ENCODE measurements around the gene STRA6. TPM values are rescaled to one million over a fixed set of nuclear protein-coding genes. Genes with fewer than 3 reads are reported as not detected.

Gene STRA6
- polyA plus RNA-seq, 2 of the 4 experiments (the other 2 are of a cell fraction) = 35.0 to 70.2 TPM

- no peak for TF ChIP-seq ZNF302 (CRISPR knock-in tag; IDR thresholded peaks at IDR 0.05)
- peak; percentile 38; the same call in 2 of the 3 replicates for TF ChIP-seq CTCF (IDR thresholded peaks at IDR 0.05)
- no peak for TF ChIP-seq HOXB5 (CRISPR knock-in tag; IDR thresholded peaks at IDR 0.05)
- peak; percentile 63 for TF ChIP-seq GATA3 (IDR thresholded peaks at IDR 0.05; ENCODE audit: borderline replicate concordance)
- TF ChIP-seq, protein P1, sequence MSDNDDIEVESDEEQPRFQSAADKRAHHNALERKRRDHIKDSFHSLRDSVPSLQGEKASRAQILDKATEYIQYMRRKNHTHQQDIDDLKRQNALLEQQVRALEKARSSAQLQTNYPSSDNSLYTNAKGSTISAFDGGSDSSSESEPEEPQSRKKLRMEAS (IDR thresholded peaks at IDR 0.05) = peak; percentile 84
- TF ChIP-seq CBX2 (IDR thresholded peaks at IDR 0.05; ENCODE audit: borderline replicate concordance, low read depth) = no peak
These were observed 37.5 kb upstream of the STRA6 start (continued) for GRCh38 chr15:74240002-74240568.

DNA sequence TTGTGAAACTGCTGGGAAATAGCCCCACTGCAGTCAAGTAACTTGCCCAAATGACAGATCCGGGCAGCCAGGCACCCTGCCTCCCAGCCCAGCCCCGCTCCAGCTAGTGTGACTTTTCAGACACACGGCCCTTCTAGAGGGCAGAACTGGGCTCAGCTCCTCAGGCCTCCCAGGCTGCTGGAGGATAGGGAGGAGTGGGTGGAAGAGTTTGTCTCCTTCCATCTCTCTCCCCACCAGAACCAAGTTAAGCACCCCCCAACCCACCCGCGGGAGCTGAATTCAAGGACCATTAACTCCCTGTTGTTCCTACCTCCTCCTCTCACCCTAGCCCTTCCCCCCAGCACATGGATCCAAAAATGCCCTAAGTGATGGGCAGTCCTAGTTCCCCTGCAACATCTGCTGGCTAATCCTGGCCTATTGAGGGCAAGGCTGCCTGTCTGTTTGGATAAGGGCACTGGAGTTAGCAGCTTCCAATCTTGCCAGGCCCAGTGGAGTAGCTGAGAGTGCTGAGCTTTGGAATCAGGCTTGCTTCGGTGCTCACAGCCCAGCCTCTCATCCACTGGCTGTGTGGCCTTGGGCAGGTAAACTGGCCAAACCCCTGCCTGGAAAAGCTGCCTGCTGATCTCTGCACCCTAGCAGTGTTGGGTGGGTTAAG is 36.6 kb upstream of the STRA6 start:
- POLR2A ChIA-PET = no interaction called here
- Histone ChIP-seq H3K27ac (peak overlapping the region; percentile 79 to 85), H3K4me3 (no peak overlapping the region), H3K4me2 (peak overlapping the region; percentile 69), H3K9me3 (no peaks in the 10 kb centered on the region), H3K4me1 (peaks cover 59% of the 10 kb centered on the region)
- DNase-seq (ENCODE audit: low read depth in 1 of 2, low spot score in 1 of 2) (no peak), ATAC-seq (peak in 1 of 2 experiments; percentile 2; a peak in 2 of 6 replicates), FAIRE-seq (no peak)
- TF ChIP-seq ZC3H11A (IDR thresholded peaks at IDR 0.05) (no peak), KDM5A (IDR thresholded peaks at IDR 0.05) (no peak), RARB (CRISPR knock-in tag; IDR thresholded peaks at IDR 0.05) (no peak), CBX2 (IDR thresholded peaks at IDR 0.05; ENCODE audit: borderline replicate concordance, low read depth) (no peak)
- CTCF ChIA-PET = interaction anchor here (0.8 to 2.7 kb wide), 12 partner anchors 10 to 190 kb away, joined by 3 to 14 read pairs (median 4); partner anchors contain the start of gene STRA6
- WGBS (ENCODE audit: missing lambda C conversion rate) = 89% methylated on average over 5 of the region's 6 CpGs

GRCh38 chr15:74235962-74236361 is 33.4 kb upstream of the STRA6 start, which contains the start of gene CCDC33:
TSS of gene CCDC33 (plus strand) at chr15:74236326. CDS start at chr15:74236720, 394 bp downstream.
- Histone ChIP-seq H3K9me3 (no peaks in the 10 kb centered on the region), H3K4me3 (no peak within 1 kb of the TSS), H3K27ac (peak within 1 kb of the TSS in 1 of 2 experiments; percentile 87; a peak in 3 of 6 replicates), H3K4me2 (no peak within 1 kb of the TSS), H3K4me1 (peaks cover 45% of the 10 kb centered on the region)
- no peak for ATAC-seq
- 83% methylated on average over 6 of the region's 6 CpGs for WGBS (ENCODE audit: missing lambda C conversion rate)
- POLR2A ChIA-PET = interaction anchor here (0.7 kb wide), 1 partner anchor 63 kb away, joined by 5 read pairs; no protein-coding TSS in a partner anchor
- no peak for DNase-seq (ENCODE audit: low read depth in 1 of 2, low spot score in 1 of 2)
- TF ChIP-seq PBX3 (IDR thresholded peaks at IDR 0.05) (no peak), TP53 (CRISPR knock-in tag; IDR thresholded peaks at IDR 0.05) (no peak), FOSB (CRISPR knock-in tag; IDR thresholded peaks at IDR 0.05) (no peak), HEYL (CRISPR knock-in tag; IDR thresholded peaks at IDR 0.05) (no peak)
- CTCF ChIA-PET = interaction anchor here (1.1 to 1.4 kb wide), 2 partner anchors 71 to 72 kb away, joined by 3 to 4 read pairs; no protein-coding TSS in a partner anchor
- FAIRE-seq = no peak

DNA sequence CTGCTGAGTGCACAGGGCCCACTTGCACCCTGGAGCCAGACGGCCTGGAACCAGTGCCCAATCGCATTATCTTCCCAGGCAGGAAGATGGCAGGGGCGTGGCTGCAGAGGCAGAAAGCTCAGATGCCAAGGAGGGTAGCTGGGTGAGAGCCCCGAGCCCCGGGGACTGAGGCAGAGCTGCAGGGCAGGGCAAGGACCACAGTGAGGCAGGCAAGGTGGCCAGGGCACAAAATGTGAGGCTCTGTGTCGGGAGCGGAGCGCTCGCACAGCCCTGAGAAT is 31.9 kb upstream of the STRA6 start:
- ChIA-PET CTCF (interaction anchor here (1.1 kb wide), 1 partner anchor 88 kb away, joined by 3 read pairs; no protein-coding TSS in a partner anchor), POLR2A (no interaction called here)
- H3K4me2 ChIP-seq = peak overlapping the region; percentile 55
- H3K4me3 ChIP-seq = no peak overlapping the region
- no peak for DNase-seq (ENCODE audit: low read depth in 1 of 2, low spot score in 1 of 2)
- peaks cover 31% of the 10 kb centered on the region for H3K4me1 ChIP-seq
- FAIRE-seq = no peak
- whole genome bisulfite sequencing (ENCODE audit: missing lambda C conversion rate) = 54% methylated on average over 7 of the region's 9 CpGs
- TF ChIP-seq POLR2A (IDR thresholded peaks at IDR 0.05; ENCODE audit: low read length) (no peak), EP300 (IDR thresholded peaks at IDR 0.05) (no peak), NPAS2 (CRISPR knock-in tag; IDR thresholded peaks at IDR 0.05; ENCODE audit: borderline replicate concordance) (no peak), PBX3 (IDR thresholded peaks at IDR 0.05) (no peak), CHD2 (IDR thresholded peaks at IDR 0.05; ENCODE audit: low read length, partially characterized antibody) (no peak)
- peak in 1 of 2 experiments; percentile 30; a peak in 3 of 6 replicates for ATAC-seq
- no peaks in the 10 kb centered on the region for H3K9me3 ChIP-seq
- H3K27ac ChIP-seq = peak overlapping the region; percentile 69 to 87
